Caco-2 (cell line): ENCODE results near the gene BRINP3. TPM values are rescaled to one million over a fixed set of nuclear protein-coding genes. Genes with fewer than 3 reads are reported as not detected.

Experiments used
- BruUV-seq: library from RNA; stranded (reverse); fragments of 400-500 nt; replicated peaks from 2 replicates; lab custom pipeline; 2021; lab: Mats Ljungman, UMichigan
- CTCF ChIA-PET: fragments of 300-600 bp; sonication (Branson Sonifier 250); formaldehyde crosslinking; loops from one replicate; lab custom pipeline; 2022; ENCODE audit warnings: antibody characterized with exemption; lab: Charles Lee
- POLR2A ChIA-PET: fragments of 300-600 bp; sonication (Branson Sonifier 250); formaldehyde crosslinking; loops from one replicate; lab custom pipeline; 2022; ENCODE audit warnings: antibody characterized with exemption; lab: Charles Lee
- DNase-seq, 2 experiments: peaks; one replicate each; pipeline versions ENCODE4 v3.0.0 to v3.0.0-alpha.2; 2020 to 2022
- H3K27me3 ChIP-seq: replicated peaks from 2 replicates; pipeline ENCODE4 v1.6.0; 2011; ENCODE audit warnings: low read length; ENCODE audit not compliant: control insufficient read depth, insufficient read depth
- H3K36me3 ChIP-seq: 2 replicates; pipeline ENCODE4 v1.5.1; 2011; ENCODE audit warnings: low read length; ENCODE audit not compliant: control insufficient read depth, insufficient read depth
- H3K4me1 ChIP-seq: fragments of 250-450 bp; sonication (Bioruptor Pico); 2 replicates; pipeline ENCODE4 v1.5.1; 2020; ENCODE audit warnings: mild to moderate bottlenecking
- H3K4me3 ChIP-seq: 2 replicates; pipeline ENCODE4 v1.5.1; 2011; ENCODE audit warnings: low read depth, mild to moderate bottlenecking, control low read depth, low read length
- H3K9me3 ChIP-seq: fragments of 250-450 bp; sonication (Bioruptor Pico); 2 replicates; pipeline ENCODE4 v1.5.1; 2020; ENCODE audit warnings: mild to moderate bottlenecking, moderate library complexity
- H3K27ac Mint-ChIP-seq: one replicate; pipeline ENCODE4 v1.8.0; 2022; ENCODE audit warnings: mixed read lengths; ENCODE audit not compliant: unreplicated experiment
- H3K27me3 Mint-ChIP-seq: one replicate; pipeline ENCODE4 v1.8.0; 2022; ENCODE audit warnings: mixed read lengths; ENCODE audit not compliant: insufficient read depth, unreplicated experiment
- H3K36me3 Mint-ChIP-seq: one replicate; pipeline ENCODE4 v1.8.0; 2022; ENCODE audit warnings: mild to moderate bottlenecking, mixed read lengths; ENCODE audit not compliant: insufficient read depth, unreplicated experiment
- H3K4me1 Mint-ChIP-seq: one replicate; pipeline ENCODE4 v1.8.0; 2022; ENCODE audit warnings: low read depth, mixed read lengths; ENCODE audit not compliant: unreplicated experiment
- H3K4me3 Mint-ChIP-seq: one replicate; pipeline ENCODE4 v1.8.0; 2022; ENCODE audit warnings: mild to moderate bottlenecking, moderate library complexity, mixed read lengths; ENCODE audit not compliant: unreplicated experiment
- H3K9me3 Mint-ChIP-seq: one replicate; pipeline ENCODE4 v1.8.0; 2022; ENCODE audit warnings: mixed read lengths; ENCODE audit not compliant: unreplicated experiment
- CTCF ChIP-seq, 2 experiments: fragments of 200-600 bp in 1 of 2; IDR thresholded peaks; 1 replicate in 1 of 2; 2 replicates in 1 of 2; pipeline versions ENCODE4 v1.5.1 to v1.8.0; 2011 to 2022; ENCODE audit warnings: antibody characterized with exemption in 1 of 2, control low read depth in 1 of 2, inconsistent platforms in 1 of 2, low read depth in 1 of 2, low read length in 1 of 2, mild to moderate bottlenecking in 1 of 2, moderate library complexity in 1 of 2; ENCODE audit not compliant: insufficient read depth in 1 of 2, severe bottlenecking in 1 of 2, unreplicated experiment in 1 of 2
- intact Hi-C: fragments of 100-400 bp; cut with micrococcal nuclease; formaldehyde crosslinking; loops from one replicate; pipeline ENCODE4 v1.10.0; 2022; ENCODE audit not compliant: unreplicated experiment
- total RNA-seq: library from RNA; stranded (reverse); gene quantifications from 2 replicates; pipeline ENCODE4 v1.2.3, GENCODE V29; 2022

BRINP3 gene
- total RNA-seq, 1 experiment from 2014 or later = not detected

DNA sequence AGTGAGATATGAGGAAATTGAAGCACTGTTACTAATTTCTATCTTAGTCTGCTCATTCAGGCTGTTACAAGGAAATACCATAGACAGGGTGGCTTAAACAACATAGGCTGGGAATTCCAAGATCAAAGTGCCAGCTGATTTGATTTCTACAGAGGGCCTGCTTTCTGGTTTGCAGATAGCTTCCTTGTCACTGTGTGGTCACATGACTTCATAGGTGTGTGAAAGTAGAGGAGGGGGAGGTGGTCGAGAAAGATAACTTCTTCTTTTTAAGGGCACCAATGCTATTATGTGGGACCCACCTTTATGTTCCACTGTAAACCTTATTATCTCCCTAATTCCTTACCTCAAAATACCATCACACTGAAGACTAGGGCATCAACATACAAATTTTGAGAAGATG, 6.4 kb upstream of the BRINP3 start:
- no peaks in the 10 kb centered on the region for H3K9me3 Mint-ChIP-seq
- CTCF ChIA-PET = no interaction called here
- intact Hi-C loops = no loop called here
- no peaks in the 10 kb centered on the region for H3K9me3 ChIP-seq
- H3K4me1 Mint-ChIP-seq = no peaks in the 10 kb centered on the region
- H3K36me3 ChIP-seq = no peaks in the 10 kb centered on the region
- H3K4me1 ChIP-seq = no peaks in the 10 kb centered on the region
- no peaks in the 10 kb centered on the region for H3K27me3 ChIP-seq
- POLR2A ChIA-PET = no interaction called here
- no peak overlapping the region for H3K4me3 ChIP-seq
- no peak for DNase-seq
- H3K4me3 Mint-ChIP-seq = no peak overlapping the region
- BruUV-seq = no TSS peak
- no peak for TF ChIP-seq CTCF (IDR thresholded peaks at IDR 0.05; ENCODE audit: insufficient read depth in 1 of 2, low read depth in 1 of 2, low read length in 1 of 2, severe bottlenecking in 1 of 2, unreplicated experiment in 1 of 2)
- H3K36me3 Mint-ChIP-seq = no peaks in the 10 kb centered on the region
- no peak overlapping the region for H3K27ac Mint-ChIP-seq
- no peaks in the 10 kb centered on the region for H3K27me3 Mint-ChIP-seq

DNA sequence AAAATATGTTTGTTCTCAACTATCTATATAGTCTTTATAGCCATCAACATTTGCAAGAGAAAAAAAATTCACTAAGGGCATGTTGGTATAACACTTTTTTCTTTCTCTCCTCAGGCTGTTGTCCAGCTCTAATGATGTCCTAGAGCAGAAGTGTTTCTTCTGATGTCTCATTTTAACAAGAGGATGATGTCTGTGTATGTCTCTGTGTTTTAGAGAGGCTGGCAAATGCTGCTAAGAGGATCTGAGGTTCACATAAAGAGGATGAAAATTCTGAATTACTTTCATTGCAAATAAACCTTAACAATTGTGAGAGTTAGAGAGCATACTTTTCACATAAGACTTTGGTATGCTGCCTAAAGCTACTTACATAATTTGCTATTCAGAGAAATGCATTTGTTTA, 2.6 kb upstream of the BRINP3 start:
- Histone ChIP-seq H3K4me3 (no peak overlapping the region), H3K36me3 (no peaks in the 10 kb centered on the region), H3K9me3 (no peaks in the 10 kb centered on the region), H3K27me3 (no peaks in the 10 kb centered on the region), H3K4me1 (no peaks in the 10 kb centered on the region)
- Mint-ChIP-seq H3K27ac (no peak overlapping the region), H3K9me3 (no peaks in the 10 kb centered on the region), H3K36me3 (no peaks in the 10 kb centered on the region), H3K4me1 (peaks cover 7% of the 10 kb centered on the region), H3K27me3 (peaks cover 8% of the 10 kb centered on the region), H3K4me3 (no peak overlapping the region)
- TF ChIP-seq CTCF (IDR thresholded peaks at IDR 0.05; ENCODE audit: insufficient read depth in 1 of 2, low read depth in 1 of 2, low read length in 1 of 2, severe bottlenecking in 1 of 2, unreplicated experiment in 1 of 2) = no peak
- DNase-seq = no peak
- intact Hi-C loops = no loop called here
- POLR2A ChIA-PET = no interaction called here
- CTCF ChIA-PET = no interaction called here
- no TSS peak for BruUV-seq

DNA sequence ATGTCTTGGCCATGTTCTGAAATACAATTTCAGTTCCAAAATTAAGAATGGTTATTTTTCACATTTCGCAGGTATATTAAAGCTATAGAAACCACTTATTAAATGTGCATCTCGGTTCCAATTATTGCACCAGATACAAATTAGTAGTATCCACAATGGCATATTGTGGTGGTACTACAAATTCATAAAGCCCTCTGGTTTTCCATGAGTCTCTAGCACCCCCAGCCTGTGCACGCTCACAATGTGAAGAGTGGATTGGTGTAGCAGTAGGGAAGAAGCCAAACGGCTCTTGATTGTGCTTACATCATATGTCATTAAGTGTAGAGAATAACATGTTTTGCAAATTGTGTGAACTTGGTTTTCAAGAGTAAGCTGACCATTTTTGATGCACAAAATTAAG, 1.9 kb upstream of the BRINP3 start:
- H3K4me3 Mint-ChIP-seq = peak overlapping the region; percentile 73

More for the DNA sequence above, 1.9 kb upstream of the BRINP3 start:
- ChIA-PET CTCF (no interaction called here), POLR2A (no interaction called here)
- BruUV-seq = no TSS peak
- H3K4me1 Mint-ChIP-seq = peaks cover 7% of the 10 kb centered on the region
- peaks cover 8% of the 10 kb centered on the region for H3K27me3 Mint-ChIP-seq
- no peak overlapping the region for H3K4me3 ChIP-seq
- H3K36me3 Mint-ChIP-seq = no peaks in the 10 kb centered on the region
- no peak for DNase-seq
- H3K4me1 ChIP-seq = no peaks in the 10 kb centered on the region
- no peaks in the 10 kb centered on the region for H3K27me3 ChIP-seq
- no peaks in the 10 kb centered on the region for H3K9me3 Mint-ChIP-seq
- no peak for TF ChIP-seq CTCF (IDR thresholded peaks at IDR 0.05; ENCODE audit: insufficient read depth in 1 of 2, low read depth in 1 of 2, low read length in 1 of 2, severe bottlenecking in 1 of 2, unreplicated experiment in 1 of 2)
- H3K36me3 ChIP-seq = no peaks in the 10 kb centered on the region
- no peaks in the 10 kb centered on the region for H3K9me3 ChIP-seq
- H3K27ac Mint-ChIP-seq = no peak overlapping the region
- intact Hi-C loops = no loop called here
